H9 (cell line): ENCODE measurements around the gene GRK4. TPM values are rescaled to one million over a fixed set of nuclear protein-coding genes. Genes with fewer than 3 reads are reported as not detected.

Experiments
- DNase-seq: peaks from one replicate; pipeline ENCODE4 v3.0.0-alpha.2; 2017
- H2AFZ ChIP-seq: one replicate; pipeline ENCODE4 v1.6.1; 2013; ENCODE audit warnings: mild to moderate bottlenecking, low read length, control low read depth, moderate library complexity
- H2AK5ac ChIP-seq: 2 replicates; pipeline ENCODE4 v1.6.1; 2013; ENCODE audit warnings: low read length, control low read depth, mixed read lengths; ENCODE audit not compliant: insufficient read length
- H2BK120ac ChIP-seq: one replicate; pipeline ENCODE4 v1.6.1; 2013; ENCODE audit warnings: low read depth, mild to moderate bottlenecking, low read length, control low read depth, inconsistent platforms; ENCODE audit not compliant: poor library complexity, severe bottlenecking
- H2BK12ac ChIP-seq: 2 replicates; pipeline ENCODE4 v1.6.1; 2013; ENCODE audit warnings: low read length, control low read depth, mixed read lengths, low read depth; ENCODE audit not compliant: insufficient read length
- H2BK15ac ChIP-seq: 2 replicates; pipeline ENCODE4 v1.6.1; 2013; ENCODE audit warnings: low read depth, low read length, control low read depth
- H2BK20ac ChIP-seq: one replicate; pipeline ENCODE4 v1.6.1; 2013; ENCODE audit warnings: low read depth, mild to moderate bottlenecking, low read length, control low read depth, inconsistent platforms; ENCODE audit not compliant: poor library complexity, severe bottlenecking
- H2BK5ac ChIP-seq: 2 replicates; pipeline ENCODE4 v1.6.1; 2013; ENCODE audit warnings: low read length, control low read depth, mixed read lengths; ENCODE audit not compliant: insufficient read length
- H3K14ac ChIP-seq: 2 replicates; pipeline ENCODE4 v1.6.1; 2013; ENCODE audit warnings: low read length, control low read depth; ENCODE audit not compliant: insufficient read depth
- H3K18ac ChIP-seq: 2 replicates; pipeline ENCODE4 v1.6.1; 2013; ENCODE audit warnings: low read depth, mild to moderate bottlenecking, mixed read lengths, low read length, control low read depth; ENCODE audit not compliant: insufficient read length
- H3K23ac ChIP-seq: 2 replicates; pipeline ENCODE4 v1.6.1; 2013; ENCODE audit warnings: low read length, control low read depth, mixed read lengths, low read depth; ENCODE audit not compliant: insufficient read length
- H3K23me2 ChIP-seq: 2 replicates; pipeline ENCODE4 v1.6.1; 2013; ENCODE audit warnings: low read depth, mild to moderate bottlenecking, mixed read lengths, low read length, control low read depth; ENCODE audit not compliant: insufficient read length, poor library complexity, severe bottlenecking
- H3K27ac ChIP-seq: 2 replicates; pipeline ENCODE4 v1.5.1; 2013; ENCODE audit warnings: low read length, control low read depth, mixed read lengths, low read depth; ENCODE audit not compliant: insufficient read length
- H3K27me3 ChIP-seq: 2 replicates; pipeline ENCODE4 v1.6.1; 2013; ENCODE audit warnings: low read length, control low read depth, inconsistent platforms; ENCODE audit not compliant: insufficient read depth
- H3K4ac ChIP-seq: 2 replicates; pipeline ENCODE4 v1.6.1; 2013; ENCODE audit warnings: low read depth, mild to moderate bottlenecking, control low read depth, inconsistent platforms, low read length, moderate library complexity
- H3K4me1 ChIP-seq: 2 replicates; pipeline ENCODE4 v1.6.1; 2013; ENCODE audit warnings: low read length, control low read depth, inconsistent platforms; ENCODE audit not compliant: insufficient read depth
- H3K4me2 ChIP-seq: 2 replicates; pipeline ENCODE4 v1.6.1; 2013; ENCODE audit warnings: low read length, control low read depth, mixed read lengths; ENCODE audit not compliant: insufficient read length, insufficient read depth
- H3K56ac ChIP-seq: 2 replicates; pipeline ENCODE4 v1.6.1; 2013; ENCODE audit warnings: low read depth, mild to moderate bottlenecking, mixed read lengths, low read length, control low read depth; ENCODE audit not compliant: insufficient read length
- H3K79me1 ChIP-seq: 2 replicates; pipeline ENCODE4 v1.6.1; 2013; ENCODE audit warnings: low read depth, mild to moderate bottlenecking, moderate library complexity, low read length, control low read depth, inconsistent platforms; ENCODE audit not compliant: insufficient read depth, poor library complexity, severe bottlenecking
- H3K79me2 ChIP-seq: 2 replicates; pipeline ENCODE4 v1.6.1; 2013; ENCODE audit warnings: low read length, control low read depth, inconsistent platforms; ENCODE audit not compliant: insufficient read depth
- H3K9ac ChIP-seq: 2 replicates; pipeline ENCODE4 v1.6.1; 2013; ENCODE audit warnings: low read length, control low read depth, mixed read lengths; ENCODE audit not compliant: insufficient read length; ENCODE audit errors: extremely low read depth
- H3K9me3 ChIP-seq: one replicate; pipeline ENCODE4 v1.6.1; 2013; ENCODE audit warnings: low read depth, low read length, inconsistent platforms; ENCODE audit not compliant: control insufficient read depth
- H3T11ph ChIP-seq: one replicate; pipeline ENCODE4 v1.6.1; 2013; ENCODE audit warnings: mild to moderate bottlenecking, low read length, control low read depth, inconsistent platforms
- H4K20me1 ChIP-seq: one replicate; pipeline ENCODE4 v1.6.1; 2013; ENCODE audit not compliant: control insufficient read depth, insufficient read length, insufficient read depth
- H4K5ac ChIP-seq: 2 replicates; pipeline ENCODE4 v1.6.1; 2013; ENCODE audit warnings: low read depth, mild to moderate bottlenecking, mixed read lengths, low read length, control low read depth; ENCODE audit not compliant: insufficient read length
- H4K8ac ChIP-seq: replicated peaks from 2 replicates; pipeline ENCODE4 v1.6.1; 2013; ENCODE audit warnings: low read length, control low read depth, mixed read lengths, low read depth; ENCODE audit not compliant: insufficient read length
- H4K91ac ChIP-seq: 2 replicates; pipeline ENCODE4 v1.6.1; 2013; ENCODE audit warnings: low read depth, mild to moderate bottlenecking, moderate library complexity, mixed read lengths, low read length, control low read depth; ENCODE audit not compliant: insufficient read length
- H3K27ac Mint-ChIP-seq, 3 experiments: 2 replicates in 2 of 3; 3 replicates in 1 of 3; pipeline ENCODE4 v1.8.0; 2020 to 2021; ENCODE audit warnings: mixed read lengths in 3 of 3, mild to moderate bottlenecking in 1 of 3, moderate library complexity in 1 of 3
- H3K27me3 Mint-ChIP-seq: 2 replicates; pipeline ENCODE4 v1.8.0; 2021; ENCODE audit warnings: low read depth, mild to moderate bottlenecking, moderate library complexity, mixed read lengths
- H3K36me3 Mint-ChIP-seq, 3 experiments: 2 replicates in 2 of 3; 3 replicates in 1 of 3; pipeline ENCODE4 v1.8.0; 2020 to 2021; ENCODE audit warnings: low read depth in 3 of 3, mixed read lengths in 3 of 3; ENCODE audit not compliant: insufficient read depth in 1 of 3
- H3K4me1 Mint-ChIP-seq, 2 experiments: 2 replicates each; pipeline ENCODE4 v1.8.0; 2020; ENCODE audit warnings: mixed read lengths in 2 of 2
- H3K4me3 Mint-ChIP-seq, 2 experiments: 2 replicates in 1 of 2; 3 replicates in 1 of 2; pipeline ENCODE4 v1.8.0; 2020 to 2021; ENCODE audit warnings: mild to moderate bottlenecking in 2 of 2, mixed read lengths in 2 of 2, moderate library complexity in 1 of 2
- H3K9me3 Mint-ChIP-seq, 2 experiments: 2 replicates in 1 of 2; 3 replicates in 1 of 2; pipeline ENCODE4 v1.8.0; 2020; ENCODE audit warnings: mild to moderate bottlenecking in 2 of 2, mixed read lengths in 2 of 2, moderate library complexity in 1 of 2
- WGBS: extraction: QIAGEN DNeasy Blood & Tissue Kit; methylation state at CpG from one replicate; pipeline ENCODE4 v1.1.7; 2013; ENCODE audit warnings: missing lambda C conversion rate, low lambda C conversion rate, mixed read lengths; ENCODE audit not compliant: insufficient read length; ENCODE audit errors: extremely low coverage; 5-methylcytosine and 5-hydroxymethylcytosine counted together
- total RNA-seq: library from RNA; stranded (reverse); gene quantifications from 2 replicates; pipeline ENCODE4 v1.2.1, GENCODE V29; 2021
- TF ChIP-seq, protein P1 (sequence below): fragments of 200-600 bp; sonication (generic); conservative IDR thresholded peaks from 3 replicates; pipeline ENCODE4 v1.8.0; 2021; ENCODE audit warnings: antibody characterized with exemption, mild to moderate bottlenecking

Gene GRK4
- total RNA-seq, 1 experiment from 2014 or later: 4.8 TPM

GRCh38 chr4:3016961-3017360 lies 53.6 kb downstream of the GRK4 start:
- Histone ChIP-seq H3K79me1 (no peaks in the 10 kb centered on the region), H4K5ac (no peak overlapping the region), H3K27me3 (no peaks in the 10 kb centered on the region), H3K79me2 (no peaks in the 10 kb centered on the region), H4K8ac (no peak overlapping the region), H4K91ac (no peak overlapping the region), H3K4me2 (no peak overlapping the region), H3K14ac (no peak overlapping the region), H3K23me2 (no peaks in the 10 kb centered on the region), H4K20me1 (no peaks in the 10 kb centered on the region), H2BK12ac (no peak overlapping the region), H2BK120ac (no peak overlapping the region), H3K18ac (no peak overlapping the region), H3K56ac (no peak overlapping the region), H3K9me3 (no peaks in the 10 kb centered on the region), H3T11ph (no peak overlapping the region), H3K9ac (no peak overlapping the region), H2AFZ (no peak overlapping the region), H2BK15ac (no peak overlapping the region), H2BK5ac (no peak overlapping the region), H3K23ac (no peak overlapping the region), H3K4me1 (no peaks in the 10 kb centered on the region), H2BK20ac (no peak overlapping the region), H3K4ac (no peak overlapping the region), H3K27ac (no peak overlapping the region), H2AK5ac (no peak overlapping the region)
- H3K27ac Mint-ChIP-seq: no peak overlapping the region
- H3K4me3 Mint-ChIP-seq: no peak overlapping the region
- DNase-seq: no peak
- no peaks in the 10 kb centered on the region for H3K27me3 Mint-ChIP-seq
- H3K9me3 Mint-ChIP-seq: no peaks in the 10 kb centered on the region
- TF ChIP-seq, protein P1, sequence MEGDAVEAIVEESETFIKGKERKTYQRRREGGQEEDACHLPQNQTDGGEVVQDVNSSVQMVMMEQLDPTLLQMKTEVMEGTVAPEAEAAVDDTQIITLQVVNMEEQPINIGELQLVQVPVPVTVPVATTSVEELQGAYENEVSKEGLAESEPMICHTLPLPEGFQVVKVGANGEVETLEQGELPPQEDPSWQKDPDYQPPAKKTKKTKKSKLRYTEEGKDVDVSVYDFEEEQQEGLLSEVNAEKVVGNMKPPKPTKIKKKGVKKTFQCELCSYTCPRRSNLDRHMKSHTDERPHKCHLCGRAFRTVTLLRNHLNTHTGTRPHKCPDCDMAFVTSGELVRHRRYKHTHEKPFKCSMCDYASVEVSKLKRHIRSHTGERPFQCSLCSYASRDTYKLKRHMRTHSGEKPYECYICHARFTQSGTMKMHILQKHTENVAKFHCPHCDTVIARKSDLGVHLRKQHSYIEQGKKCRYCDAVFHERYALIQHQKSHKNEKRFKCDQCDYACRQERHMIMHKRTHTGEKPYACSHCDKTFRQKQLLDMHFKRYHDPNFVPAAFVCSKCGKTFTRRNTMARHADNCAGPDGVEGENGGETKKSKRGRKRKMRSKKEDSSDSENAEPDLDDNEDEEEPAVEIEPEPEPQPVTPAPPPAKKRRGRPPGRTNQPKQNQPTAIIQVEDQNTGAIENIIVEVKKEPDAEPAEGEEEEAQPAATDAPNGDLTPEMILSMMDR: no peak
- H3K4me1 Mint-ChIP-seq: peaks cover 6 to 9% of the 10 kb centered on the region in 2 experiments
- no peaks in the 10 kb centered on the region for H3K36me3 Mint-ChIP-seq
- no CpG with 5 or more reads among the region's 4 CpGs for WGBS
